Nephron (organoid): ENCODE data around the gene AMIGO1.

Source experiments
- H3K27ac Mint-ChIP-seq, 3 experiments: 2 replicates each; pipeline ENCODE4 v1.8.0; 2020; ENCODE audit warnings: mixed read lengths in 3 of 3, mild to moderate bottlenecking in 2 of 3, moderate library complexity in 1 of 3
- H3K27me3 Mint-ChIP-seq: 2 replicates; pipeline ENCODE4 v1.8.0; 2021; ENCODE audit warnings: low read depth, mild to moderate bottlenecking, moderate library complexity, mixed read lengths
- H3K36me3 Mint-ChIP-seq: 2 replicates; pipeline ENCODE4 v1.8.0; 2020; ENCODE audit warnings: low read depth, mixed read lengths
- H3K4me1 Mint-ChIP-seq: 2 replicates; pipeline ENCODE4 v1.8.0; 2020; ENCODE audit warnings: mixed read lengths
- H3K4me3 Mint-ChIP-seq, 3 experiments: 2 replicates each; pipeline ENCODE4 v1.8.0; 2020; ENCODE audit warnings: mild to moderate bottlenecking in 3 of 3, mixed read lengths in 3 of 3, moderate library complexity in 2 of 3
- H3K9me3 Mint-ChIP-seq: 2 replicates; pipeline ENCODE4 v1.8.0; 2020; ENCODE audit warnings: mixed read lengths
- TF ChIP-seq, protein P1 (sequence below), 3 experiments: fragments of 200-600 bp; sonication (generic); IDR thresholded peaks; one replicate each; pipeline ENCODE4 v1.5.0; 2021; ENCODE audit warnings: antibody characterized with exemption in 3 of 3; ENCODE audit not compliant: unreplicated experiment in 3 of 3

The AMIGO1 gene

DNA sequence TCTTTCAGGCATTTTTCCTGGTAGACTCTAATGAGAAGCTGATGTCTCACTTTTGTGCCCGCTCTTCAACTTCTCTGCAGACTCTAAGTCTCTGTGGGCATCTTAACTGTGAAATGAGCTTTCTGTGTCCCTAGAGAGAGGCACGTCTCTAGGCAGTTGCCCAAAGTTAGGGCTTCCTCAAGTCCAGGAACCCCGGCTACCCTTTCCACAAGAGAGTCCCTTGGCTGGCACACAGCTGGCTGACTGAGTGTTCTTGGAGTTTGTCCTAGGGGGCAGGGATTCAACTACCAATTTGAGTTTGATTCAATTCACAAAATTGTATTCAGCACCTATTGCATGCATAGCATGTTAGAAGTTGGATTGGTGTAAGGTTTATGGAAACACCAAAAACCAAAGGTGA is 31.6 kb upstream of the AMIGO1 start:
- H3K4me1 Mint-ChIP-seq: peaks cover 18% of the 10 kb centered on the region
- H3K9me3 Mint-ChIP-seq: no peaks in the 10 kb centered on the region
- H3K36me3 Mint-ChIP-seq: no peaks in the 10 kb centered on the region
- peaks cover 8% of the 10 kb centered on the region for H3K27me3 Mint-ChIP-seq
- no peak overlapping the region for H3K4me3 Mint-ChIP-seq
- TF ChIP-seq, protein P1, sequence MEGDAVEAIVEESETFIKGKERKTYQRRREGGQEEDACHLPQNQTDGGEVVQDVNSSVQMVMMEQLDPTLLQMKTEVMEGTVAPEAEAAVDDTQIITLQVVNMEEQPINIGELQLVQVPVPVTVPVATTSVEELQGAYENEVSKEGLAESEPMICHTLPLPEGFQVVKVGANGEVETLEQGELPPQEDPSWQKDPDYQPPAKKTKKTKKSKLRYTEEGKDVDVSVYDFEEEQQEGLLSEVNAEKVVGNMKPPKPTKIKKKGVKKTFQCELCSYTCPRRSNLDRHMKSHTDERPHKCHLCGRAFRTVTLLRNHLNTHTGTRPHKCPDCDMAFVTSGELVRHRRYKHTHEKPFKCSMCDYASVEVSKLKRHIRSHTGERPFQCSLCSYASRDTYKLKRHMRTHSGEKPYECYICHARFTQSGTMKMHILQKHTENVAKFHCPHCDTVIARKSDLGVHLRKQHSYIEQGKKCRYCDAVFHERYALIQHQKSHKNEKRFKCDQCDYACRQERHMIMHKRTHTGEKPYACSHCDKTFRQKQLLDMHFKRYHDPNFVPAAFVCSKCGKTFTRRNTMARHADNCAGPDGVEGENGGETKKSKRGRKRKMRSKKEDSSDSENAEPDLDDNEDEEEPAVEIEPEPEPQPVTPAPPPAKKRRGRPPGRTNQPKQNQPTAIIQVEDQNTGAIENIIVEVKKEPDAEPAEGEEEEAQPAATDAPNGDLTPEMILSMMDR (IDR thresholded peaks at IDR 0.05; ENCODE audit: unreplicated experiment in 3 of 3): no peak
- H3K27ac Mint-ChIP-seq: no peak overlapping the region

DNA sequence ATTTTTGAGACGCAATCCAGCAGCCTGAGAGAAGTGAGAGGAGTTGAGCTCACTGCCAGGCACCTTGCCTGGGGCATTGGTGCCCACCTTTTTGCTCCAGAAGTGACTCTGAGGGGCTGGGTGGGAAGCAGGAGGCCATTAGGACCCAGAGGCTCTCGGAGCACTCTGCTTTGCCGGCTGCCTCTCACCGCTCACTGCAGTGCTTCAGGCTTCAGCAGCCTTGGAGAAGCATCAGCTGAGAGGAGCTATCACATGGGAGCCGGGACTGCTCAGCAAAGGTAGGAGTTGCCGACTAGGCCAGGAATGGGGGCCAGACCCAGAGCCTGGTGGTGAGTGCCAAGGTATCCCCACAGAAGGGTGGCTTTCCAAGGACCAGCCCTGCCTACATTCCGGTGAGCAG is 30.1 kb upstream of the AMIGO1 start, which contains the start of gene GPR61:
Gene GPR61 (plus strand): TSS at position 197 of the 400 bp plus-strand sequence. CDS start 3,151 bp downstream, outside the sequence.
- no peaks in the 10 kb centered on the region for H3K9me3 Mint-ChIP-seq
- H3K4me3 Mint-ChIP-seq: no peak within 1 kb of the TSS
- peaks cover 8% of the 10 kb centered on the region for H3K27me3 Mint-ChIP-seq
- H3K27ac Mint-ChIP-seq: no peak within 1 kb of the TSS
- H3K4me1 Mint-ChIP-seq: peaks cover 29% of the 10 kb centered on the region
- H3K36me3 Mint-ChIP-seq: no peaks in the 10 kb centered on the region
- TF ChIP-seq, protein P1 (IDR thresholded peaks at IDR 0.05; ENCODE audit: unreplicated experiment in 3 of 3): no peak

DNA sequence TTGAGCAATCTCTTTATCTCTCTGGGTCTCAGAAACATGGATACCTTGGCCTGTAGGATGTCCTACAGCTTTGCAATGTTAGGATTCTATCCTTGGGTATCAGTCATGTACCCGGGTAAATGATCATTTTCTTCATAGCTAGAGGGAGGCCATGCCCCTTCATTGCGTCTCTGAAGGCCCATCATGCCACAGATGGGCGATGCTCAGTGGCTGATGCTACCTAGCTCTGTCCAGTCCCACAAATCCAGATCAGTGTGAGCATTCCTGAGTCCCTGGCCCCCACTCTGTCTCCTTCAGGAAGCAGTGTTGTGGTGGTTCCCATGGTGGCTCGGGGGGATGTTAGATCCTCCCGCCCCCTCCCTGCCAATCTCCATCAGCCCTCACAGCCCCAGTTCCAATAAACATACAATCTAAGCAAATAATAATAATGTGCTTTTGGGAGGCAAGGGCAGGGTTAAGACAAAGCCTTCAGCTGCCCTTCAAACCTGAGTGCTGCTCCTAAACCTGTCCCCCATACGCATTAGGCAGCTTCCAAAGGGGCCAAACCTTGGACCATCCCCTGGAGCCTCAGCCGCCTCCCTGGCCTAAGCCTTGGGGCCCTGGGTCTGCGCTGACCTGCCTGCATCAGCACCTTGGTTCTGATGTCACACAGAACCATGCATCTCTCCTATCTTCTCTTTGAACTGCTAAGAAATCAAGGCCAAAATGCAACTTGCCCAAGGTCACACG is 29.5 kb upstream of the AMIGO1 start:
- Mint-ChIP-seq H3K4me3 (no peak overlapping the region), H3K27ac (no peak overlapping the region), H3K9me3 (no peaks in the 10 kb centered on the region), H3K4me1 (peaks cover 31% of the 10 kb centered on the region), H3K36me3 (no peaks in the 10 kb centered on the region), H3K27me3 (peaks cover 8% of the 10 kb centered on the region)
- TF ChIP-seq, protein P1 (IDR thresholded peaks at IDR 0.05; ENCODE audit: unreplicated experiment in 3 of 3): no peak

DNA sequence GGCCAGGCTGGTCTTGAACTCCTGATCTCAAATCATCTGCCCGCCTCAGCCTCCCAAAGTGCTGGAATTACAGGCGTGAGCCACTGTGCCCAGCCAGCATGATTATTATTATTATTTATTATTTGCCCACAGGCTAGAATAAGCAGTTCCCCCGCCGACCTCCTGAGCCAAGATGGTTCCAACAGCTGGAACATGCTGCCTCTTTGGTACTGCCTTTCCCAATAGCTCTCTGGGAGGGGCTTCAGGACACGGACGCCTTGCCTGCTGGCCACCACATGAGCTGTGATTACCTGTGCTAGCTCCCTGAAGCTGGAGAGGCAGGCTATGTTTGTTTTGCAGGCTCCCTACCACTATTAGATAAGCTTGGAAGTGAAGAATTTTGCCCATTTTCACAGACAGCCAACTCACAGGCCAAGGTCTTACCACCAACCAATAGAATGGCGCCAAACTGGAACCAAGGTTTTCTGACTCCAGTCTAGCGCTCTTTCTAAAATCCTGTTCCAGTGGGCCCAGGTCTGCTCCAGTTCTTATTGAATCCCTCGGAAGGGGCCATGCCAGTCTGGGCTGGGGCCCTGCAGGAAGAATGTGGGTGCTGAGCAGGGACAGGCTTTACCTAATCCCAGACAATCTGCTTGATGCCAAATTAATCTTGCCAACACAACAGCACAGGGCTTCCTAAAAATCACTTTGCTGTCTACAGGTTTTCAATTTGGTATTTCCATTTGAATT is 28.1 kb upstream of the AMIGO1 start:
- Mint-ChIP-seq H3K4me3 (no peak overlapping the region), H3K27ac (no peak overlapping the region), H3K36me3 (no peaks in the 10 kb centered on the region), H3K9me3 (no peaks in the 10 kb centered on the region), H3K27me3 (peaks cover 7% of the 10 kb centered on the region), H3K4me1 (peaks cover 39% of the 10 kb centered on the region)
- TF ChIP-seq, protein P1 (IDR thresholded peaks at IDR 0.05; ENCODE audit: unreplicated experiment in 3 of 3): no peak

DNA sequence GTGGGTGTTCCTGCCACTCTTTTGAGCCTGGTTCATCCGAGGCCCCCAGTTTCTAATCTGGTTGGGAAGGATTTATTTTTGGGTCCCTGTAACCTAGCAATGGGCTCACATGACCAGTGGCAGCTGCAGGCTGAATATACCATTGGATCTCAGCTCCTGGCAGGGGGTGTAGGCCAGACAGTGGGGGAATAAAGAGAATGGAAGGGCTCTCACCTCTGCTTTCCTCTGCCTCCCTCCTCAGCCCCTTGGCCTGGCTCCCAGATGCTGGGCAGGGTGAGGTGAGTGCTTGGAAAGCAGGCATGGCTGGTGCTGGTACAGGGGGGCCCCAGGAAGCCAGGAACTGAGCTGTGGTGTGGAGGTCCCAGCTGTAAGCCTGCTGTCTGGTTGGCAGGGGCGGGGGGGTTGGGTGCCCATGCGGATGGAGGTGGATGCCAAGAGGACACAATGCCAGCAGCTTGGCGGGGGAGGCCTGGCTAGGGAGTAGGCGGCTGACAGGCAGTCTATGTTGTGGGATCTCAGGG is 26.5 kb upstream of the AMIGO1 start:
- Mint-ChIP-seq H3K4me1 (peaks cover 54% of the 10 kb centered on the region), H3K27me3 (peaks cover 10% of the 10 kb centered on the region)
- TF ChIP-seq, protein P1 (IDR thresholded peaks at IDR 0.05; ENCODE audit: unreplicated experiment in 3 of 3): no peak

More for the DNA sequence above, 26.5 kb upstream of the AMIGO1 start:
- Mint-ChIP-seq H3K27ac (peak overlapping the region in 2 of 3 experiments; percentile 47 to 89), H3K9me3 (no peaks in the 10 kb centered on the region), H3K36me3 (no peaks in the 10 kb centered on the region), H3K4me3 (peak overlapping the region in 2 of 3 experiments; percentile 29 to 78)
